ENCODE measurements around the gene COLGALT1.

GRCh38 chr19:17627921-17628320, 72.5 kb downstream of the COLGALT1 start:
- no peak for TF ChIP-seq CTCF (conservative IDR thresholded peaks at IDR 0.05; ENCODE audit: low read length)
- no peak for TF ChIP-seq EZH2phosphoT487 (IDR thresholded peaks at IDR 0.05; ENCODE audit: borderline replicate concordance, low read depth, low read length)

All from OCI-LY7 (cell line).